ENCODE results near the gene GDPGP1. TPM values are rescaled to one million over a fixed set of nuclear protein-coding genes. Genes with fewer than 3 reads are reported as not detected.

Gene GDPGP1
- total and polyA plus RNA-seq, 5 experiments from 2014 or later = 0.50 to 12.4 (median 2.2) TPM

- no peak for ATAC-seq
- Mint-ChIP-seq H3K4me1 (peaks cover 7 to 56% (median 24%) of the 10 kb centered on the region in 4 donors), H3K4me3 (no peak overlapping the region), H3K9me3 (peaks cover 0 to 2% (median 0%) of the 10 kb centered on the region in 9 donors), H3K27me3 (no peaks in the 10 kb centered on the region), H3K27ac (peak overlapping the region in 1 of 10 donors; percentile 67), H3K36me3 (peaks cover 0 to 2% (median 0%) of the 10 kb centered on the region in 3 donors)
- peak in 1 of 10 donors; percentile 23 for DNase-seq
- POLR2A ChIA-PET = interaction anchor here (0.5 to 1.5 kb wide), 4 partner anchors 13 to 60 kb away, joined by 3 to 4 read pairs (median 4); partner anchors contain the start of genes CIB1 and GDPGP1
Observed at GRCh38 chr15:90217671-90218394, 16.2 kb upstream of the GDPGP1 start.

GRCh38 chr15:90219421-90220141 is 14.4 kb upstream of the GDPGP1 start:
- H3K27ac Mint-ChIP-seq = peak overlapping the region in 3 of 10 donors; percentile 41 to 63 (median 48)
- H3K36me3 Mint-ChIP-seq = peaks cover 0 to 5% (median 2%) of the 10 kb centered on the region in 3 donors
- no peak overlapping the region for H3K4me3 Mint-ChIP-seq
- peak; percentile 95 to 96 for ATAC-seq
- H3K27me3 Mint-ChIP-seq = no peaks in the 10 kb centered on the region
- peaks cover 7 to 41% (median 18%) of the 10 kb centered on the region in 4 donors for H3K4me1 Mint-ChIP-seq
- POLR2A ChIA-PET = interaction anchor here (1.0 to 1.8 kb wide), 2 partner anchors 12 to 27 kb away, joined by 5 to 8 read pairs; no protein-coding TSS in a partner anchor
- DNase-seq = peak; percentile 40 to 79 (median 66)
- peaks cover 0 to 2% (median 0%) of the 10 kb centered on the region in 9 donors for H3K9me3 Mint-ChIP-seq

GRCh38 chr15:90221246-90221900 is 12.6 kb upstream of the GDPGP1 start:
- H3K27ac Mint-ChIP-seq = peak overlapping the region in 1 of 10 donors; percentile 3
- no peaks in the 10 kb centered on the region for H3K9me3 Mint-ChIP-seq
- POLR2A ChIA-PET = interaction anchor here (1.0 to 1.6 kb wide), 4 partner anchors 9 to 44 kb away, joined by 3 to 7 read pairs (median 4); partner anchors contain the start of gene NGRN
- no peaks in the 10 kb centered on the region for H3K27me3 Mint-ChIP-seq
- peak in 1 of 10 donors; percentile 8 for DNase-seq
- H3K36me3 Mint-ChIP-seq = peaks cover 0 to 9% (median 0%) of the 10 kb centered on the region in 3 donors
- H3K4me3 Mint-ChIP-seq = no peak overlapping the region
- no peak for ATAC-seq
- peaks cover 4 to 29% (median 15%) of the 10 kb centered on the region in 4 donors for H3K4me1 Mint-ChIP-seq

- DNase-seq = no peak
- POLR2A ChIA-PET = interaction anchor here (1.0 kb wide), 1 partner anchor 20 kb away, joined by 3 read pairs; no protein-coding TSS in a partner anchor
- no peaks in the 10 kb centered on the region for H3K27me3 Mint-ChIP-seq
- no peak for ATAC-seq
- H3K4me3 Mint-ChIP-seq = no peak overlapping the region
- H3K27ac Mint-ChIP-seq = no peak overlapping the region
- no peaks in the 10 kb centered on the region for H3K9me3 Mint-ChIP-seq
- H3K36me3 Mint-ChIP-seq = peaks cover 0 to 12% (median 0%) of the 10 kb centered on the region in 3 donors
- H3K4me1 Mint-ChIP-seq = peaks cover 4 to 22% (median 14%) of the 10 kb centered on the region in 4 donors
Observed at GRCh38 chr15:90222547-90222946, 11.5 kb upstream of the GDPGP1 start.

GRCh38 chr15:90223441-90224165 is 10.4 kb upstream of the GDPGP1 start:
- ATAC-seq = no peak
- Mint-ChIP-seq H3K4me3 (no peak overlapping the region), H3K4me1 (peaks cover 3 to 20% (median 14%) of the 10 kb centered on the region in 4 donors), H3K27me3 (no peaks in the 10 kb centered on the region), H3K9me3 (no peaks in the 10 kb centered on the region), H3K36me3 (peaks cover 0 to 13% (median 0%) of the 10 kb centered on the region in 3 donors), H3K27ac (peak overlapping the region in 1 of 10 donors; percentile 40)
- no peak for DNase-seq
- POLR2A ChIA-PET = no interaction called here

- no peak overlapping the region for H3K4me3 Mint-ChIP-seq
- H3K27ac Mint-ChIP-seq = no peak overlapping the region
- ATAC-seq = no peak
- peaks cover 0 to 25% (median 2%) of the 10 kb centered on the region in 3 donors for H3K36me3 Mint-ChIP-seq
- peaks cover 6 to 19% (median 16%) of the 10 kb centered on the region in 4 donors for H3K4me1 Mint-ChIP-seq
- DNase-seq = no peak
- POLR2A ChIA-PET = interaction anchor here (0.9 kb wide), 1 partner anchor 24 kb away, joined by 3 read pairs; no protein-coding TSS in a partner anchor
- H3K9me3 Mint-ChIP-seq = no peaks in the 10 kb centered on the region
- H3K27me3 Mint-ChIP-seq = no peaks in the 10 kb centered on the region
Observed at GRCh38 chr15:90225047-90225446, 9.0 kb upstream of the GDPGP1 start.

GRCh38 chr15:90225504-90226234 is 8.3 kb upstream of the GDPGP1 start:
- Mint-ChIP-seq H3K4me3 (no peak overlapping the region), H3K4me1 (peaks cover 8 to 25% (median 21%) of the 10 kb centered on the region in 4 donors), H3K27me3 (no peaks in the 10 kb centered on the region), H3K9me3 (no peaks in the 10 kb centered on the region), H3K36me3 (peaks cover 0 to 29% (median 2%) of the 10 kb centered on the region in 3 donors), H3K27ac (peak overlapping the region in 4 of 10 donors; percentile 4 to 55 (median 32))
- POLR2A ChIA-PET = interaction anchor here (0.8 to 0.9 kb wide), 2 partner anchors 8 to 23 kb away, joined by 3 read pairs; partner anchors contain the start of gene GDPGP1
- ATAC-seq (no peak), DNase-seq (no peak)

- peaks cover 0 to 35% (median 5%) of the 10 kb centered on the region in 3 donors for H3K36me3 Mint-ChIP-seq
- DNase-seq (no peak), ATAC-seq (no peak)
- H3K9me3 Mint-ChIP-seq = no peaks in the 10 kb centered on the region
- POLR2A ChIA-PET = interaction anchor here (0.6 kb wide), 1 partner anchor 616 kb away, joined by 3 read pairs; no protein-coding TSS in a partner anchor
- peaks cover 15 to 41% (median 36%) of the 10 kb centered on the region in 4 donors for H3K4me1 Mint-ChIP-seq
- no peaks in the 10 kb centered on the region for H3K27me3 Mint-ChIP-seq
- no peak overlapping the region for H3K4me3 Mint-ChIP-seq
- peak overlapping the region in 8 of 10 donors; percentile 23 to 100 (median 72) for H3K27ac Mint-ChIP-seq
Observed at GRCh38 chr15:90227336-90227735, 6.7 kb upstream of the GDPGP1 start.

GRCh38 chr15:90227816-90228772 is 5.9 kb upstream of the GDPGP1 start:
- POLR2A ChIA-PET = interaction anchor here (0.7 kb wide), 1 partner anchor 35 kb away, joined by 4 read pairs; no protein-coding TSS in a partner anchor
- no peak overlapping the region for H3K4me3 Mint-ChIP-seq
- no peaks in the 10 kb centered on the region for H3K27me3 Mint-ChIP-seq
- H3K27ac Mint-ChIP-seq = peak overlapping the region in 9 of 10 donors; percentile 34 to 100 (median 97)
- H3K36me3 Mint-ChIP-seq = peaks cover 0 to 35% (median 5%) of the 10 kb centered on the region in 3 donors
- no peaks in the 10 kb centered on the region for H3K9me3 Mint-ChIP-seq
- DNase-seq (no peak), ATAC-seq (no peak)
- peaks cover 18 to 49% (median 44%) of the 10 kb centered on the region in 4 donors for H3K4me1 Mint-ChIP-seq

- POLR2A ChIA-PET = no interaction called here
- H3K4me3 Mint-ChIP-seq = peak overlapping the region in 3 of 10 donors; percentile 2 to 83 (median 20)
Observed at GRCh38 chr15:90228960-90229359, 5.0 kb upstream of the GDPGP1 start.

More at GRCh38 chr15:90228960-90229359, 5.0 kb upstream of the GDPGP1 start:
- H3K27me3 Mint-ChIP-seq = no peaks in the 10 kb centered on the region
- peaks cover 0 to 34% (median 5%) of the 10 kb centered on the region in 3 donors for H3K36me3 Mint-ChIP-seq
- ATAC-seq (no peak), DNase-seq (no peak)
- no peaks in the 10 kb centered on the region for H3K9me3 Mint-ChIP-seq
- H3K4me1 Mint-ChIP-seq = peaks cover 18 to 49% (median 45%) of the 10 kb centered on the region in 4 donors
- peak overlapping the region; percentile 84 to 100 (median 99) for H3K27ac Mint-ChIP-seq
